GM23248 (cell line): ENCODE results near the gene PRMT2.

Source experiments
- EZH2 ChIP-seq: fragments of 200-600 bp; sonication (generic); IDR thresholded peaks from 2 replicates; pipeline ENCODE4 v1.6.1; 2018; ENCODE audit warnings: antibody characterized with exemption, mild to moderate bottlenecking; ENCODE audit not compliant: insufficient read depth, poor library complexity, severe bottlenecking
- EZH2phosphoT487 ChIP-seq: fragments of 200-600 bp; sonication (generic); IDR thresholded peaks from 2 replicates; pipeline ENCODE4 v1.6.1; 2018; ENCODE audit warnings: antibody characterized with exemption, moderate library complexity, mild to moderate bottlenecking, low read depth; ENCODE audit not compliant: insufficient read depth

DNA sequence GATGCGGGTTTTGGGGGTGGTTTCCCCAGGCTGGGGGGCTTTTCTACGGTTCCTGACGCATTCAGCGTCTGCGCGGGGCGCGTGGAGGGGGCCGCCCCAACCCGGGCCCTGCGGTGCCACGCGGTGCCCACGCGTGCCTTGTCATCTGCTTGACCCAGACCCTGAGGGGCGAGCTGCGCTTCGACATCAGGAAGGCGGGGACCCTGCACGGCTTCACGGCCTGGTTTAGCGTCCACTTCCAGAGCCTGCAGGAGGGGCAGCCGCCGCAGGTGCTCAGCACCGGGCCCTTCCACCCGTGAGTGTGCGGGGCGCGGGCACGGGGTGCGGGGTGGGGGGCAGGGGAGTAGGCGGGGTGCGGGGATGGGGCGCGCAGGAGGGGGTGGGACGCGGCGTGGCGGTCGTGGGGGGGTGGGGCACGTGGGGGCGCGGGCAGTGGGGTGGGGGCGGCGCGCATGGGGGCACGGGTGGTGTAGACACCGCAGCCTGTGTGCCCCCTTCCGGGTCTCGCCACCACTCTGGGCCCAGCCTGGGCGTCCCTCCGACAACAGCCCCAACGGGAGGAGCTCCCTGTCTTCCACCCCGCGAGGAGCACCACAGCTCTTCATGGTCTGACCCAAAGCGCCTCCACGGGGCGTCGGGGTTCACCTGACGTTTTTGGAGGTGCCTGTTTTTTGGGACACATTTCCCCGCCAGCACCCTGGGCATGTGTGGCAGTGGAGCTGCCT, 26.3 kb downstream of the PRMT2 start:
- TF ChIP-seq EZH2 (no peak), EZH2phosphoT487 (no peak)
